DOHH2 (cell line): Measurements from ENCODE around the gene COL4A4.

Experiments
- H3F3A ChIP-seq: fragments of 200-600 bp; sonication (generic), shearing (Covaris generic); 2 replicates; pipeline ENCODE4 v1.6.0; 2016; ENCODE audit warnings: antibody characterized with exemption, mild to moderate bottlenecking; ENCODE audit not compliant: control insufficient read depth, insufficient read depth
- H3K27ac ChIP-seq: fragments of 200-600 bp; sonication (generic); 2 replicates; pipeline ENCODE4 v1.5.1; 2014; ENCODE audit warnings: low read depth, mild to moderate bottlenecking, low read length, moderate library complexity
- H3K27me3 ChIP-seq: fragments of 200-600 bp; sonication (generic); 2 replicates; pipeline ENCODE4 v1.6.1; 2014; ENCODE audit warnings: mild to moderate bottlenecking, low read length, mixed read lengths; ENCODE audit not compliant: control insufficient read depth
- H3K36me3 ChIP-seq: fragments of 200-600 bp; sonication (generic); 2 replicates; pipeline ENCODE4 v1.6.1; 2014; ENCODE audit warnings: mild to moderate bottlenecking, low read length, moderate library complexity, mixed read lengths; ENCODE audit not compliant: control insufficient read depth
- H3K4me1 ChIP-seq: fragments of 200-600 bp; sonication (generic); 2 replicates; pipeline ENCODE4 v1.6.1; 2014; ENCODE audit warnings: mild to moderate bottlenecking, low read length, mixed read lengths; ENCODE audit not compliant: control insufficient read depth
- H3K4me2 ChIP-seq: fragments of 200-600 bp; sonication (generic); 2 replicates; pipeline ENCODE4 v1.6.0; 2014; ENCODE audit warnings: mild to moderate bottlenecking, low read length, moderate library complexity
- H3K4me3 ChIP-seq: fragments of 200-600 bp; sonication (generic); 2 replicates; pipeline ENCODE4 v1.5.1; 2014; ENCODE audit warnings: mild to moderate bottlenecking, low read length, mixed read lengths
- H3K79me2 ChIP-seq: fragments of 200-600 bp; sonication (generic); 2 replicates; pipeline ENCODE4 v1.6.1; 2014; ENCODE audit warnings: mild to moderate bottlenecking, low read length, mixed read lengths; ENCODE audit not compliant: control insufficient read depth
- H3K9me2 ChIP-seq: fragments of 200-600 bp; sonication (generic); replicated peaks from 2 replicates; pipeline ENCODE4 v1.6.1; 2014; ENCODE audit warnings: mild to moderate bottlenecking, low read length, mixed read lengths; ENCODE audit not compliant: control insufficient read depth
- H3K9me3 ChIP-seq: fragments of 200-600 bp; sonication (generic); 2 replicates; pipeline ENCODE4 v1.6.1; 2014; ENCODE audit warnings: antibody characterized with exemption, low read length, mixed read lengths; ENCODE audit not compliant: control insufficient read depth, insufficient read depth
- H4K20me1 ChIP-seq: fragments of 200-600 bp; sonication (generic); 2 replicates; pipeline ENCODE4 v1.6.0; 2014; ENCODE audit warnings: low read depth, mild to moderate bottlenecking, antibody characterized with exemption, low read length, moderate library complexity; ENCODE audit not compliant: control insufficient read depth, insufficient read depth
- EZH2phosphoT487 ChIP-seq: fragments of 200-600 bp; sonication (generic); IDR thresholded peaks from 2 replicates; pipeline ENCODE4 v1.6.1; 2017; ENCODE audit warnings: borderline replicate concordance, mild to moderate bottlenecking, antibody characterized with exemption, low read length, moderate library complexity, mixed read lengths
- TF ChIP-seq, protein P1 (sequence below): fragments of 200-600 bp; sonication (generic); IDR thresholded peaks from one replicate; pipeline ENCODE4 v1.5.1; 2014; ENCODE audit warnings: antibody characterized with exemption, mild to moderate bottlenecking, low read depth, low read length; ENCODE audit not compliant: poor library complexity, severe bottlenecking

The COL4A4 gene

DNA sequence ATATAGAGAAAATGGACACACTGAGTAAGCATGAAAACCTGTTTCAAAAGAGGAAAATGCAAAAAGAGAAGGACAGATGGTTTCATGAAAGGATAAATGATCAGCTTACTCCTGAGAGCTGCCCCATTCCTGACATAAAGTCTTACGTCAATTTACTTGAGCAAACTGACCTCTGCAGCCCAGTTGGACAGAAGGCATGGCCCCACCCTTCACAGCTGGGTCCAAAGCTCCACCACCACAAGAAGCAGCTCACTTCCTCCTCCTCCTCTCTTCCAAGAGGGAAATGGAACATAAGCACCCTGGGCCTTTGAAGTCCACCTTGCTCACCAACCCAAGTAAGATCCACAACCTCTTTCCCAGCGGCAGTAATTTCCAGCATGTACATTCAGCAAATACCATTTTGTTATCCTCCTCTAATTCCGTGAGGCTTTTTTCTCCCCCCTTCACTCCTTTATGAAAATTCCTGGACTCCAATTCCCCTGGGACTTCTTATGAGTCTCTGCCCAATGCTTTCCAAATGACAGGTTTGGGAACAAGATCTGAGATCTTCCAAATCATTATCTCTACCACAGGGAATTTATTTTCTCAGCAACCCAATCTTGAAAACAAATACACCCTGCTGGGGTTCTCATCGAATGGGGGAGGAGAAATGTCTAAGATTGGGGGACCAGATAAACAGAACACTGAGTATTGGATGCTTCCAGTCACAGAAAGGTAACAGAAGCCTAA lies 10.1 kb downstream of the COL4A4 start:
- H3K36me3 ChIP-seq = no peaks in the 10 kb centered on the region
- no peak overlapping the region for H3K4me3 ChIP-seq
- H3K79me2 ChIP-seq = no peaks in the 10 kb centered on the region
- no peaks in the 10 kb centered on the region for H3K9me2 ChIP-seq
- no peaks in the 10 kb centered on the region for H4K20me1 ChIP-seq
- no peak for TF ChIP-seq EZH2phosphoT487
- TF ChIP-seq, protein P1, sequence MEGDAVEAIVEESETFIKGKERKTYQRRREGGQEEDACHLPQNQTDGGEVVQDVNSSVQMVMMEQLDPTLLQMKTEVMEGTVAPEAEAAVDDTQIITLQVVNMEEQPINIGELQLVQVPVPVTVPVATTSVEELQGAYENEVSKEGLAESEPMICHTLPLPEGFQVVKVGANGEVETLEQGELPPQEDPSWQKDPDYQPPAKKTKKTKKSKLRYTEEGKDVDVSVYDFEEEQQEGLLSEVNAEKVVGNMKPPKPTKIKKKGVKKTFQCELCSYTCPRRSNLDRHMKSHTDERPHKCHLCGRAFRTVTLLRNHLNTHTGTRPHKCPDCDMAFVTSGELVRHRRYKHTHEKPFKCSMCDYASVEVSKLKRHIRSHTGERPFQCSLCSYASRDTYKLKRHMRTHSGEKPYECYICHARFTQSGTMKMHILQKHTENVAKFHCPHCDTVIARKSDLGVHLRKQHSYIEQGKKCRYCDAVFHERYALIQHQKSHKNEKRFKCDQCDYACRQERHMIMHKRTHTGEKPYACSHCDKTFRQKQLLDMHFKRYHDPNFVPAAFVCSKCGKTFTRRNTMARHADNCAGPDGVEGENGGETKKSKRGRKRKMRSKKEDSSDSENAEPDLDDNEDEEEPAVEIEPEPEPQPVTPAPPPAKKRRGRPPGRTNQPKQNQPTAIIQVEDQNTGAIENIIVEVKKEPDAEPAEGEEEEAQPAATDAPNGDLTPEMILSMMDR = no peak
- no peaks in the 10 kb centered on the region for H3F3A ChIP-seq
- no peak overlapping the region for H3K4me2 ChIP-seq
- no peaks in the 10 kb centered on the region for H3K27me3 ChIP-seq
- H3K9me3 ChIP-seq = no peaks in the 10 kb centered on the region
- H3K27ac ChIP-seq = no peak overlapping the region
- peaks cover 6% of the 10 kb centered on the region for H3K4me1 ChIP-seq

DNA sequence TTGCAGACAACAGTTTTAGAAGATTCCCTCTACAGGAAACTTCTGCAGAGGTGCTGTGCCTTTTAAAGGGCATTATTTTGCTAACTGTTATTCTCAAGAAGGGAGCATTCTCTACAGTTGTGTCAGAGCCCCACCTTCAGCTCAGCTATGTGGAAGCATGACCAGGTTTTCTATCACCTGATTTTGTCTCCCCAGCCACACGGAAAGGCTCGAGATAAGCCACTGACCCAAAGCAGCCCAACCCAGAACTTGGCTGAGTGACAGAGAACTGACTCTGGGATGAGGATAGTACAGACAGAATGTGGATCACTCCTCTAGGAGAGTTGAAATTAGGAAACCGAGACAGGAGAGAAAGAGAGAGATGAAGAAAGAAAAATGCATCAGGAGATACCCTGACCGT lies 10.7 kb downstream of the COL4A4 start:
- H3K27me3 ChIP-seq = no peaks in the 10 kb centered on the region
- no peak overlapping the region for H3K4me3 ChIP-seq
- H3K9me2 ChIP-seq = no peaks in the 10 kb centered on the region
- H4K20me1 ChIP-seq = no peaks in the 10 kb centered on the region
- H3F3A ChIP-seq = no peaks in the 10 kb centered on the region
- no peak overlapping the region for H3K27ac ChIP-seq
- no peaks in the 10 kb centered on the region for H3K79me2 ChIP-seq
- H3K4me2 ChIP-seq = no peak overlapping the region
- TF ChIP-seq EZH2phosphoT487 = no peak
- TF ChIP-seq, protein P1 = no peak
- no peaks in the 10 kb centered on the region for H3K36me3 ChIP-seq
- no peaks in the 10 kb centered on the region for H3K9me3 ChIP-seq
- H3K4me1 ChIP-seq = peaks cover 6% of the 10 kb centered on the region

DNA sequence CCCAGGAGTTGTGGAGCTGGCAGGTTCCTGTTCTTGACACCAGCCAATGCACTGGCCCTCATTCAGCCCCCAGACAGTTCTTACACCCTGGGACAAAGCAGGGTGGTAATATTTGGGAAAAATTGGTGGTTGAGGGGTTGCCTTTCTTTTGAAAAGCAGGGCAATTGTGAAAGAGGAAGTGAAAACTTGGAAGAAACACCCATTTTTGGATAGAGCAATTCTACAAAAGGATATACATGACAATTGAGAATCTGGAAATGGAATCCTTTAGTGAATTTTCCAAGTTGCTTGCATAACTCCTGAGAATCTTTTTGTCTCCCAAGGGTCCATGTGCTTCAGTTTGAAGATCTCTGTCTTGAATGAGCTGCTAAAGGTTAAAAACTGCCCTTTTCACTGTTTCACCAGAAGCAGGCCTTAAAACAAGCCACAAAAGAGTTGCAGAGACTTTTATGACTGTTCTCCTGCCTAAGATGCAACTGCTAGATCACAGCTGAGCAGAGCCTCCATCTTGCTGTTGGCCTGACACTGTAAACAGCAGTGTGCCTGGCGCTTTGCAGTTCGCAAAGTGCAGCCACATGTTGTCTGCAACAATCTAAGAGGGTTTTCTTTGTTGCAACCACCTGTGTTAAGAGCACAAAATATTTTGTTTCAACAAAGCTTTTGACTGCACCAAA lies 11.8 kb downstream of the COL4A4 start:
- Histone ChIP-seq H3K79me2 (no peaks in the 10 kb centered on the region), H3F3A (no peaks in the 10 kb centered on the region), H3K4me1 (peaks cover 6% of the 10 kb centered on the region), H3K4me2 (no peak overlapping the region), H4K20me1 (no peaks in the 10 kb centered on the region), H3K9me2 (no peaks in the 10 kb centered on the region), H3K36me3 (no peaks in the 10 kb centered on the region), H3K4me3 (no peak overlapping the region), H3K27ac (no peak overlapping the region), H3K27me3 (no peaks in the 10 kb centered on the region), H3K9me3 (peaks cover 3% of the 10 kb centered on the region; the same call in 1 of the 2 replicates)
- no peak for TF ChIP-seq EZH2phosphoT487
- TF ChIP-seq, protein P1 = no peak
